Natural killer cell treated with Interleukin-12 subunit alpha and Interleukin-12 subunit beta and Interleukin-15 and Interleukin-18, amount 100 ng/mL, for 72 hours (primary cell): Measurements from ENCODE around the gene FLACC1. TPM values are rescaled to one million over a fixed set of nuclear protein-coding genes. Genes with fewer than 3 reads are reported as not detected.
"Not testable (repeated sequence)": the region's sequence is repeated elsewhere in the genome, so short reads cannot be mapped to it uniquely, and the experiment has no call there.

Source experiments
- ATAC-seq, 2 donors: fragments of 150-1000 bp; cut with Tn5 transposase in 1 of 2; sonication (Bioruptor Pico), chemical (Tn5 transposase) in 1 of 2; 2 replicates each; pipeline ENCODE4 v1.10.0; 2021
- DNase-seq: peaks from one replicate; pipeline ENCODE4 v3.0.0; 2022; ENCODE audit warnings: low spot score
- H3K27ac Mint-ChIP-seq, 2 donors: 1 replicate in 1 of 2; 2 replicates in 1 of 2; pipeline ENCODE4 v1.8.0; 2022; ENCODE audit warnings: mixed read lengths in 2 of 2, mild to moderate bottlenecking in 1 of 2, moderate library complexity in 1 of 2
- H3K27me3 Mint-ChIP-seq, 2 donors: 1 replicate in 1 of 2; 2 replicates in 1 of 2; pipeline ENCODE4 v1.8.0; 2022; ENCODE audit warnings: mixed read lengths in 2 of 2
- H3K36me3 Mint-ChIP-seq: one replicate; pipeline ENCODE4 v1.8.0; 2022; ENCODE audit warnings: mixed read lengths
- H3K4me1 Mint-ChIP-seq, 2 donors: 1 replicate in 1 of 2; 2 replicates in 1 of 2; pipeline ENCODE4 v1.8.0; 2022; ENCODE audit warnings: low read depth in 2 of 2, mixed read lengths in 2 of 2, mild to moderate bottlenecking in 1 of 2
- H3K4me3 Mint-ChIP-seq: one replicate; pipeline ENCODE4 v1.8.0; 2022; ENCODE audit warnings: mixed read lengths
- H3K9me3 Mint-ChIP-seq: 2 replicates; pipeline ENCODE4 v1.8.0; 2022; ENCODE audit warnings: mixed read lengths
- total RNA-seq, 2 donors: library from RNA; stranded (reverse); gene quantifications; one replicate each; pipeline ENCODE4 v1.2.3, GENCODE V29; 2022

Gene FLACC1
- total RNA-seq, 2 donors from 2014 or later: 3.4 to 4.0 TPM

- H3K4me1 Mint-ChIP-seq: peaks cover 0 to 8% of the 10 kb centered on the region in 2 donors
- no peaks in the 10 kb centered on the region for H3K27me3 Mint-ChIP-seq
- no peaks in the 10 kb centered on the region for H3K9me3 Mint-ChIP-seq
- H3K27ac Mint-ChIP-seq: no peak overlapping the region
- H3K36me3 Mint-ChIP-seq: peaks cover 29% of the 10 kb centered on the region
- DNase-seq: no peak
- H3K4me3 Mint-ChIP-seq: no peak overlapping the region
- ATAC-seq: no peak
Observed at GRCh38 chr2:201329409-201329808, 27.7 kb downstream of the FLACC1 start.

DNA sequence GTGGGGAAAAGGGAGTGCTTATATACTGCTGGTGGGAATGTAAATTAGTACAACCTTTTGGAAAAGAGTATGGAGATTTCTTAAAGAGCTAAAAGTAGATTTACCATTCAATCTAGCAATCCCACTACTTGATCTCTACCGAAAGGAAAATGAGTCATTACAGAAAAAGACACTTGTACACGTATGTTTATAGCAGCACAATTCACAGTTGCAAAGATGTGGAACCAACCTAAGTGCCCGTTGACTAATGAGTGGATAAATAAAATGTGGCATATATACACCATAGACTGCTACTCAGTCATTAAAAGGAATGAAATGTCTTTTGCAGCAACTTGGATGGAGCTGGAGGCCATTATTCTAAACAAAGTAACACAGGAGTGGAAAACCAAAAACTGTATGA, 29.5 kb downstream of the FLACC1 start:
- H3K27ac Mint-ChIP-seq: no peak overlapping the region
- DNase-seq (no peak), ATAC-seq (no peak)
- H3K4me1 Mint-ChIP-seq: peaks cover 0 to 8% of the 10 kb centered on the region in 2 donors
- H3K27me3 Mint-ChIP-seq: no peaks in the 10 kb centered on the region
- no peak overlapping the region for H3K4me3 Mint-ChIP-seq
- peaks cover 9% of the 10 kb centered on the region for H3K9me3 Mint-ChIP-seq
- peaks cover 39% of the 10 kb centered on the region for H3K36me3 Mint-ChIP-seq

DNA sequence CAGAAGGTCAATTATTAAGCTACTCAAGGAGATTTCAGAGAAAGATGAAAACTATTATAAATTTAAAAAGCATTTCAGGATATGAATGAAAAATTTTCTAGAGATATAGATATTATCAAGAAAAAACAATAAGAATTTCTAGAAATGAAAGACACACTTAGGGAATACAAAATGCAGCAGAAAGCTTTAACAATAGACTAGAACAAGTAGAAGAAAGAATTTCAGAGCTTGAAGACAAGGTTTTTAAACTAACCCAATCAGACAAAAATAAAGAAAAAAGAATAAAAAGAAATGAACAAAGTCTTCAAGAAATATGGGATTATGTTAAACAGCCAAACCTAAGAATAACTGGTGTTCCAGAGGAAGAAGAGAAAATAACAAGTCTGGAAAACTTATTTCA, 34.4 kb downstream of the FLACC1 start:
- Mint-ChIP-seq H3K4me1 (no peaks in the 10 kb centered on the region), H3K9me3 (peaks cover 15% of the 10 kb centered on the region), H3K4me3 (no peak overlapping the region), H3K27ac (no peak overlapping the region), H3K27me3 (no peaks in the 10 kb centered on the region), H3K36me3 (peaks cover 53% of the 10 kb centered on the region)
- ATAC-seq (no peak), DNase-seq (no peak)

- Mint-ChIP-seq H3K4me1 (no peaks in the 10 kb centered on the region), H3K27me3 (no peaks in the 10 kb centered on the region), H3K4me3 (no peak overlapping the region), H3K36me3 (peaks cover 48% of the 10 kb centered on the region), H3K9me3 (peaks cover 15% of the 10 kb centered on the region), H3K27ac (no peak overlapping the region)
- DNase-seq (no peak), ATAC-seq (no peak)
Observed at GRCh38 chr2:201320701-201321100, 36.4 kb downstream of the FLACC1 start.

GRCh38 chr2:201320257-201320656, 36.9 kb downstream of the FLACC1 start:
- peaks cover 15% of the 10 kb centered on the region for H3K9me3 Mint-ChIP-seq
- H3K27me3 Mint-ChIP-seq: no peaks in the 10 kb centered on the region
- ATAC-seq (peak in 1 of 2 donors; percentile 53), DNase-seq (no peak)
- no peak overlapping the region for H3K27ac Mint-ChIP-seq
- H3K4me1 Mint-ChIP-seq: no peaks in the 10 kb centered on the region
- no peak overlapping the region for H3K4me3 Mint-ChIP-seq
- peaks cover 45% of the 10 kb centered on the region for H3K36me3 Mint-ChIP-seq

DNA sequence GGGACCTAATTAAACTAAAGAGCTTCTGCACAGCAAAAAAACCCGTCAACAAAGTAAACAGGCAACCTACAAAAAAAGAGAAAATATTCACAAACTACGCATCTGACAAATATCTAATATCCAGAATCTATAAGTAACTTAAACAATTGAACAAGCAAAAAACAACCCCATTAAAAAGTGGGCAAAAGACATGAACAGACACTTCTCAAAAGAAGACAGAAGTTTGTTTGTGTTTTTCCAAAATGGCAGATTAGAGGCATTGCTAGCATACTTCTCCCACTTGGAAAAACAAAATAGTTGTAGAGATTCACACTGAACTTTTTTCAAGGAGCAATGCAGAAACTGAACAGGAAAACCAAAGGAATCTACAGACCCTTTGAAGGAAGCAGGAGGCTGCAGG, 37.6 kb downstream of the FLACC1 start:
- H3K36me3 Mint-ChIP-seq: peaks cover 47% of the 10 kb centered on the region
- ATAC-seq (no peak), DNase-seq (no peak)
- H3K27ac Mint-ChIP-seq: no peak overlapping the region
- H3K9me3 Mint-ChIP-seq: peaks cover 15% of the 10 kb centered on the region
- H3K4me1 Mint-ChIP-seq: no peaks in the 10 kb centered on the region
- H3K4me3 Mint-ChIP-seq: no peak overlapping the region
- no peaks in the 10 kb centered on the region for H3K27me3 Mint-ChIP-seq

DNA sequence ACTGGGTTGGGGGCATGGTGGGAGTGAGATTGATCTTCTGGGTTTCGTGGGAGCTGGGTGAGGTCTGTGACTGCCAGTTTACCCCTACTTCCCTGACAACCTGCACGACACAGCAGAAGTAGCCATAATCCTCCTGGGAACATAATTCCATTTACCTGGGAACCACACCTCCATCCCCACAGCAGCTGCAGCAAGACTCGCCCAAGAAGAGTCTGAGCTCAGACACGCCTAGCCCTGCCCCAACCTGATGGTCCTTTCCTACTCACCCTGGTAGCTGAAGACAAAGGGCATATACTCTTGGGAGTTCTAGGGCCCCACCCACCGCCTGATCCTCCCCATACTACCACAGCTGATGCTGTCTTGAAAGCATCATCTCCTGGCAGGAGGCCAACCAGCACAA, 43.8 kb downstream of the FLACC1 start:
- Mint-ChIP-seq H3K9me3 (peaks cover 6% of the 10 kb centered on the region), H3K27me3 (no peaks in the 10 kb centered on the region), H3K36me3 (peaks cover 48% of the 10 kb centered on the region), H3K4me1 (no peaks in the 10 kb centered on the region), H3K27ac (no peak overlapping the region), H3K4me3 (no peak overlapping the region)
- DNase-seq: no peak
- no peak for ATAC-seq

GRCh38 chr2:201308914-201309313, 48.2 kb downstream of the FLACC1 start:
- Mint-ChIP-seq H3K27me3 (no peaks in the 10 kb centered on the region), H3K9me3 (peaks cover 4% of the 10 kb centered on the region), H3K4me3 (no peak overlapping the region), H3K27ac (no peak overlapping the region), H3K4me1 (no peaks in the 10 kb centered on the region), H3K36me3 (peaks cover 31% of the 10 kb centered on the region)
- ATAC-seq (no peak), DNase-seq (no peak)

DNA sequence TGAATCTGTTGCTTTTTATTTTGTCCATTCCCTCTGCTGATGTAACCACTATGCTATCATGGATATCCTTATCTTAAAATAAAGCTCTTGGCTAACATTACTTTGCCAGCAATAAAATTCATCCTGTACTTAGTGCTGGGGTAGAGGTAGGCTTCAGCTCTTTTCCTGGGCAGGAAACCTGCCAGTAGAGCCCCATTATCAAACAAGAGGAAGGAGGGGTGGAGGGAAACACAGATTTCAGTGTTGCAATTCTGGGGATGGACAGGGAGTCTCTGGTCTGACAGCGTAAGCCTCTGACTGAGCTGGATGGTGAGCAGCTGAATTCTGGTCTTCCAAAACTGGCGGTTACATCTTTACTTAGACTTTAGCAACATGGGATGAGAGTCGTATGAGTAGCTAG, 49.3 kb downstream of the FLACC1 start:
- Mint-ChIP-seq H3K4me1 (no peaks in the 10 kb centered on the region), H3K9me3 (peaks cover 3% of the 10 kb centered on the region), H3K27ac (no peak overlapping the region), H3K27me3 (no peaks in the 10 kb centered on the region), H3K4me3 (no peak overlapping the region), H3K36me3 (peaks cover 38% of the 10 kb centered on the region)
- no peak for ATAC-seq
- DNase-seq: no peak

GRCh38 chr2:201299929-201300328, 57.2 kb downstream of the FLACC1 start:
- H3K27ac Mint-ChIP-seq, H3K4me1 Mint-ChIP-seq, DNase-seq, ATAC-seq, H3K27me3 Mint-ChIP-seq, H3K4me3 Mint-ChIP-seq: not testable (repeated sequence)
- peaks cover 24% of the 10 kb centered on the region for H3K9me3 Mint-ChIP-seq
- peaks cover 53% of the 10 kb centered on the region for H3K36me3 Mint-ChIP-seq

GRCh38 chr2:201298462-201299052, 58.6 kb downstream of the FLACC1 start:
- DNase-seq (no peak), ATAC-seq (no peak)
- Mint-ChIP-seq H3K9me3 (peaks cover 23% of the 10 kb centered on the region), H3K27ac (no peak overlapping the region), H3K27me3 (no peaks in the 10 kb centered on the region), H3K4me1 (peaks cover 0 to 7% of the 10 kb centered on the region in 2 donors), H3K4me3 (no peak overlapping the region), H3K36me3 (peaks cover 50% of the 10 kb centered on the region)

GRCh38 chr2:201290457-201291148, 66.5 kb downstream of the FLACC1 start:
- not testable (repeated sequence) for H3K4me3 Mint-ChIP-seq, H3K9me3 Mint-ChIP-seq, H3K27ac Mint-ChIP-seq, H3K27me3 Mint-ChIP-seq, DNase-seq, ATAC-seq
- H3K36me3 Mint-ChIP-seq: peaks cover 55% of the 10 kb centered on the region
- H3K4me1 Mint-ChIP-seq: peaks cover 10 to 28% of the 10 kb centered on the region in 2 donors

GRCh38 chr2:201285499-201285898, 71.6 kb downstream of the FLACC1 start:
- Mint-ChIP-seq H3K27ac (peak overlapping the region; percentile 0 to 11), H3K36me3 (peaks cover 40% of the 10 kb centered on the region), H3K4me1 (peaks cover 19 to 25% of the 10 kb centered on the region in 2 donors), H3K27me3 (no peaks in the 10 kb centered on the region), H3K4me3 (no peak overlapping the region), H3K9me3 (no peaks in the 10 kb centered on the region)
- ATAC-seq (no peak), DNase-seq (no peak)

DNA sequence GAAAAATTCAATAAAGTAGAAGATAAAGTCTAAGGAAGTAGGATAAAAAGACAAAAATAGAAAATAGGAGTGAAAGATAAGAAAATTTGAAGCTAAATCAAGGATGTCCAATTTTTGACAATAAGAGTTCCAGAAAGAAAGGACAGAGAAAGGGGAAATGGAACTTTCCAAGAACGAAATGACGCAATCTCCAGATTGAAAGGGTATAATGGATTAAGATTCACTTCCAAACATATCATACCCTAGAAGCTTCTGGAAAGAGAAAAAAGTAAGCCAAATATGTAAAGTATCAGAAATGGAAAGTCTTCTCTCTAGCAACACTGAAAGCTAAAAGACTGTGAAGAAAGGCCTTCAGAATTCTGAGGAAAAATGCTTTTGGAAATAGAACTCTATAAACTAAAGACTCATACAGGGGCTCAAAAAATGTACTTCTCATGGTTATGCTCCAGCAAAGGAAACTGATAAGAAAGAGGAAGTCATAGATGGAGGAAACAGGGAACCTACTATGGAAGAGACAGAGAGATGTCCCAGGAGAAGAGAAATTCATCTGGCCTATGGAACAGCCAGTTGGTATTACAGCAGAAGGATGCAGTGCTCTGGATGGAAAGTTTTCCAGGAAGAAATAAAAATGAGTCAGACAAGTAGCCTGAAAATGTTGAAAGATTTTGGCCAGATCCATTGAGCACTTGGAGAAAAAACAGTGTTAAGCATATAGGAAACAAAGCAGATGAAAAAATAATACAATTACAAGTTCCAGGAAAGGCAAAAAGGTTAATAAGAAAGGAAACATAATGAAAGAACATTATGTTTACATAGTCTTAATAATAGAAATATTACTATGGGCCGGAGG, 76.7 kb downstream of the FLACC1 start:
- Mint-ChIP-seq H3K27me3 (no peaks in the 10 kb centered on the region), H3K9me3 (no peaks in the 10 kb centered on the region), H3K36me3 (peaks cover 38% of the 10 kb centered on the region), H3K27ac (peak overlapping the region; percentile 38 to 84), H3K4me1 (peaks cover 15 to 26% of the 10 kb centered on the region in 2 donors), H3K4me3 (no peak overlapping the region)
- ATAC-seq (no peak), DNase-seq (no peak)
